HCT116 (cell line): Measurements from ENCODE around the gene HSPB8.

Source experiments
- CTCF ChIP-seq, 3 experiments: fragments of 200-600 bp in 1 of 3; sonication (generic) in 1 of 3; IDR thresholded peaks in 2 of 3; conservative IDR thresholded peaks in 1 of 3; 2 replicates each; pipeline ENCODE4 v1.5.1; 2012 to 2017; ENCODE audit warnings: low read depth in 2 of 3, low read length in 2 of 3, antibody characterized with exemption in 1 of 3, borderline replicate concordance in 1 of 3, control low read depth in 1 of 3, mild to moderate bottlenecking in 1 of 3, mixed read lengths in 1 of 3, mixed run types in 1 of 3, moderate library complexity in 1 of 3; ENCODE audit not compliant: insufficient read depth in 1 of 3
- EZH2 ChIP-seq: fragments of 200-600 bp; sonication (generic); IDR thresholded peaks from 2 replicates; pipeline ENCODE4 v1.6.1; 2017; ENCODE audit warnings: antibody characterized with exemption, mixed run types
- EZH2phosphoT487 ChIP-seq: fragments of 200-600 bp; IDR thresholded peaks from 2 replicates; pipeline ENCODE4 v1.6.1; 2018; ENCODE audit warnings: antibody characterized with exemption, borderline replicate concordance
- JUND ChIP-seq: IDR thresholded peaks from 2 replicates; pipeline ENCODE4 v1.6.1; 2012
- POLR2A ChIP-seq: IDR thresholded peaks from 2 replicates; pipeline ENCODE4 v1.7.0; 2011; ENCODE audit warnings: borderline replicate concordance; ENCODE audit not compliant: insufficient read depth, insufficient read length; ENCODE audit errors: extremely low read depth
- POLR2AphosphoS5 ChIP-seq: IDR thresholded peaks from 2 replicates; pipeline ENCODE4 v1.6.1; 2011; ENCODE audit warnings: mild to moderate bottlenecking, low read depth, low read length, moderate library complexity
- RAD21 ChIP-seq: IDR thresholded peaks from 2 replicates; pipeline ENCODE4 v1.6.1; 2012; ENCODE audit warnings: low read depth, mild to moderate bottlenecking
- REST ChIP-seq: IDR thresholded peaks from 2 replicates; pipeline ENCODE4 v1.6.1; 2012; ENCODE audit warnings: low read depth
- ZBTB33 ChIP-seq: IDR thresholded peaks from 2 replicates; pipeline ENCODE4 v1.6.1; 2011; ENCODE audit warnings: mild to moderate bottlenecking, low read length, moderate library complexity; ENCODE audit not compliant: insufficient replicate concordance; ENCODE audit errors: extremely low read depth

DNA sequence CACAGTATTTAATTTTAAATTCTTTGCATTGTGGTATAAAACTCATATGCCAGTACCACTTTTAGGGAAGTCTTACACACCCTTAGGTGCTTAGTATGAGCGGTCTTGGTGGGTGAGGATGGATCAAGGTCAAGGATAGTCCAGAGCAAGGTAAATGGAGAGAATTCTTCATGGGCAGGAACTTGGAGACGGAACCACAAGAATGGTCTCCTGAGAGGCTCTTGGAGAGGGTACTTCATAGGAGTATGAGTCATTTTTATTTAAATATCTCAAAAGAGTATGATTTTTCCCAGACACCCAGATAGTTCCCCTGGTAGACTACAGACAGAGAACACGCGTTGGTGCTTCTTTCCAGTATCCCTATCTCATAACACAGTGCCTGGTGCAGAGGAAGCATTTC lies 21.9 kb downstream of the HSPB8 start:
- TF ChIP-seq CTCF (IDR thresholded peaks at IDR 0.05 in 2 of 3, conservative IDR thresholded peaks at IDR 0.05 in 1 of 3; ENCODE audit: borderline replicate concordance in 1 of 3, insufficient read depth in 1 of 3, low read depth in 2 of 3, low read length in 2 of 3), result no peak
- TF ChIP-seq EZH2phosphoT487, result no peak
- no peak for TF ChIP-seq REST
- no peak for TF ChIP-seq POLR2AphosphoS5
- TF ChIP-seq POLR2A, result no peak
- TF ChIP-seq RAD21, result no peak
- no peak for TF ChIP-seq ZBTB33
- TF ChIP-seq JUND, result no peak
- no peak for TF ChIP-seq EZH2
